GM20000 (cell line): ENCODE data around the gene ABCF2.
A peak's percentile ranks its signal among the peaks of the same experiment; 100 is the strongest.

Source experiments
- DNase-seq: peaks from one replicate; pipeline ENCODE4 v3.0.0; 2012; ENCODE audit warnings: low spot score
- TF ChIP-seq, protein P1 (sequence below): IDR thresholded peaks from 2 replicates; pipeline ENCODE4 v1.5.1; 2012; ENCODE audit warnings: mild to moderate bottlenecking, control low read depth; ENCODE audit errors: extremely low read depth, missing control alignments

The ABCF2 gene

DNA sequence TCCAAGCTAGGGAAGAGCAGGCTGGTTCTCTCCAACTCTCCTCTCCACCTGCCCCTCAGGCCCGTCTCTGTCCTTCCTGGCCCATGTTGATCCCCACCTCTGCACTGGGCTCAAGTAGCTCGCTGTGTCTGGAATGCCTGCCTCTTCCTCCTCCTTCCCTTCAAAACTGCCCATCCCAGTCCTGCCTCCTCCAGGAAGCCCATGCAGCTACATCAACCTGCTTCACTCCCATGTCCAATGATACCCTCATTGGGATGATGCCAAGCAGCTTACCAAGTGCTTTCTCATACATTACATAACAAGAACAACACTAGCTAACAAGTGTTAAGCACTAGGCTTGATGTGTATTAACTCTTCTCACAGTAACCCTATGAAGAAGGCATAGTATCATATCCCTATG lies 48.2 kb downstream of the ABCF2 start:
- DNase-seq: no peak
- TF ChIP-seq, protein P1, sequence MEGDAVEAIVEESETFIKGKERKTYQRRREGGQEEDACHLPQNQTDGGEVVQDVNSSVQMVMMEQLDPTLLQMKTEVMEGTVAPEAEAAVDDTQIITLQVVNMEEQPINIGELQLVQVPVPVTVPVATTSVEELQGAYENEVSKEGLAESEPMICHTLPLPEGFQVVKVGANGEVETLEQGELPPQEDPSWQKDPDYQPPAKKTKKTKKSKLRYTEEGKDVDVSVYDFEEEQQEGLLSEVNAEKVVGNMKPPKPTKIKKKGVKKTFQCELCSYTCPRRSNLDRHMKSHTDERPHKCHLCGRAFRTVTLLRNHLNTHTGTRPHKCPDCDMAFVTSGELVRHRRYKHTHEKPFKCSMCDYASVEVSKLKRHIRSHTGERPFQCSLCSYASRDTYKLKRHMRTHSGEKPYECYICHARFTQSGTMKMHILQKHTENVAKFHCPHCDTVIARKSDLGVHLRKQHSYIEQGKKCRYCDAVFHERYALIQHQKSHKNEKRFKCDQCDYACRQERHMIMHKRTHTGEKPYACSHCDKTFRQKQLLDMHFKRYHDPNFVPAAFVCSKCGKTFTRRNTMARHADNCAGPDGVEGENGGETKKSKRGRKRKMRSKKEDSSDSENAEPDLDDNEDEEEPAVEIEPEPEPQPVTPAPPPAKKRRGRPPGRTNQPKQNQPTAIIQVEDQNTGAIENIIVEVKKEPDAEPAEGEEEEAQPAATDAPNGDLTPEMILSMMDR: no peak

DNA sequence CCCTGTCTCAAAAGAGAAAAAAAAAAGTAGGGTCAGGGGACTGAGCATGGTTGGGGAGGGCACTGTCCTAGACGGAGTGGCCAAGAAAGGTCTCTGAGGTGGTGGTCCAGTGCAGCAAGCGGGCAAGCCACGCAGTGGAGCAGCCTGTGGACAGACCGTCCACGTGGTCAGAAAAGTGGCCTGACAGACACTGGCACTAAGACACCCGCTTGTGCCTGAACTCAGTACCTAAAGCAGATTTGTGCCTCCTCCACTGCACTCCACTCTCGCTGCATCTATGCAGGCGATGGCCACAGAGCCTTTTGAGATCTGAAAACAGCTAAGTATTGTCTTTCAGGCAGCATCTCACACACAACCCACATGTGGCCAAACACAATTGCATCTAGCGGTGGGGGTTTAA lies 48.8 kb downstream of the ABCF2 start:
- DNase-seq: no peak
- TF ChIP-seq, protein P1: no peak

DNA sequence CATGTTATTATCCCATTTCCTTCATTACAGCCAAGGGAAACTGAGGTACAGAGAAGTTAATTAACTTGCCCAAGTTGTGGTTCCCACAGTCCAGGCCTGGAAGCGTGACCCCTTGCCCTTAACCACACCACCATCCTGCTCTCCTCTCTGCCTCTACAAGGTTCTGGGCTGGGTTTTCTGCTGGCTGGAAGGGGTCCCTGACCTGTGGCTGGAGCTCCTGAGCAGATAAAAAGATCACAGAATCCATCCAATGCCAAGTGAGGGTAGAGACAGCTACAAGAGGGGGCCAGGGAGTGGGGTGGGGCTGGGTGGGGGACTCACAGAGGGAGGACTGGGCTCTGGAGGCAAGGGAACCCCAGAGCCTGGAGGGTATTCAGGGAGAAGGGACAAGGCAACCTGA lies 49.7 kb downstream of the ABCF2 start:
- TF ChIP-seq, protein P1: no peak
- peak; percentile 6 for DNase-seq

DNA sequence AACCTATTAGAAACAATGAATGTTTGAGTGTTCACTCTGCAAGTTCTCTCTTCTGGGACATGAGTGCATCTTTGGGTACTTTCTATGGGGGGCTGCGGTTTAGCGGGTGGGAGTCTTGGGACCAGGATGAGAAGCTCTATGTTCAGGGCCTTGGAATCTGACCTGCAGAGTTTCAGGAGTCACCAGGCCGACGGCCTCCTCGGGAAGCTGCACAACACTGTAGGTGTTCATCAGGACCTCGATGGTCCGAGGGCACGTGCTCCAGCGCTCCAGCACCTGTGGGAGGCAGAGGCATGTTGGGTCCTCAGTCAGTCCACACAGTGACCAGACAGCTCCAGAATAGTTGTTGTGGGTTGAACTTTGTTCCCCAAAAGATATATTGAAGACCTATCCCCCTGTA lies 50.6 kb downstream of the ABCF2 start:
- TF ChIP-seq, protein P1: no peak
- peak; percentile 19 for DNase-seq

DNA sequence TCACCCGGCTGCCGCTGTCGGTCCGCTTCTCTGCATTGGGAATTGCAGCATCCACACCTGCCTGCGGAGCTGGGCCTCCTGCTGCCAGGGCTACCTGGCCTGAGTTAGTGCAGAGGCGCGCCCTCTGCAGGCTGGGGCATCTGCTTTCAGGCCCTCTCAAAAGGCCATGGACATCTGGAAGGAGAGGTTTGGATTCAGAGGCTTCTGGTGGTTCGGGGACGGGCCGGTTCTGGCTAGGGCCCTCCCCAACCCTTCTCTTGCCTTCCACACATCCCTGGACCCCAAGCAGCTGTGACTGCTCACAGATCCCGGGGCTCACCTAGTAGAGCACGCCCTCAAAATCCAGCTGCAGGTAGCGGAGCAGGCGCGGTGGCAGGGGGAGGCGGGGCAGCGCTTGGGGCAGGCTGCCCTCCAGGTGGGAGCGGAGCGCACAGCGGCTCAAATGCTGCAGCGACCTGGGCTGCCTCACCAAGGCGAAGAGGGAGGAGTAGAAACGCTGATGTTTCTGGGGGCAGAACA lies 51.2 kb downstream of the ABCF2 start:
- DNase-seq: peak; percentile 22
- TF ChIP-seq, protein P1: no peak

DNA sequence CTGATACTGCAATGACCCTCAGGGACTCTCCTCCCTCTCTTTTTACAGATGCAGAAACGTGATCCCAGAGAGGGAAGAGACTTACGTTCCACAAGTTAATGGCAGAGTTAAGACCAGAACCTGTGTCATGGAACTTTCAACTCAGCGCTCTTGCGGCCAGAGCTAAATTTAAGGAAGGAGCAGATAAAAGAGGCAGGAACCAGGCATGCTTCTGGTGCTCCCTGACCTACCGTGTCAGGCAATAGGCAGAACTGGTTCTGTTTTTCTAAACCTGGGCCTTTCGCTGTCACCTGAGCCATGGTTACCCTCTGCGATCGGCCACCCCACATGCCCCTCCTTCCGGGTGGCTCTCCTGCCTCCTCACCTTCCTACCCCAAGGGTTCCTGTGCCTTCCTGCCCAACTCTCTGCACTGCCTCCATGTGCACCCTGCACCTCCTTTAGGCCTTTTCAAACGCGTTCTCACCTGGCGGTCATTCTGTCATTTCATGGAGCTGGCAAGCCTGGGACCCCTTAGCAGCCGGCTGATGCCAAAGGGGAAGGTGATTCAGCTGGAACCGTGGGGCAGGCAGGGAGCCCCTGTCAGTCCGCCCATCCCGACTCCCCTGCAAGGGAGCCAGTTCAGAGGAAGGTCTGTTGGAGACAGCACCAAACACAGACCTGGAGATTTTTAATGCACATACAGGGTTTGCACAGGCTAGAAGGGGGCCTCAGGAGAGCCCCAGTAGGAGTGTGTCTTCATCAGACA lies 51.8 kb downstream of the ABCF2 start:
- TF ChIP-seq, protein P1: no peak
- DNase-seq: no peak

DNA sequence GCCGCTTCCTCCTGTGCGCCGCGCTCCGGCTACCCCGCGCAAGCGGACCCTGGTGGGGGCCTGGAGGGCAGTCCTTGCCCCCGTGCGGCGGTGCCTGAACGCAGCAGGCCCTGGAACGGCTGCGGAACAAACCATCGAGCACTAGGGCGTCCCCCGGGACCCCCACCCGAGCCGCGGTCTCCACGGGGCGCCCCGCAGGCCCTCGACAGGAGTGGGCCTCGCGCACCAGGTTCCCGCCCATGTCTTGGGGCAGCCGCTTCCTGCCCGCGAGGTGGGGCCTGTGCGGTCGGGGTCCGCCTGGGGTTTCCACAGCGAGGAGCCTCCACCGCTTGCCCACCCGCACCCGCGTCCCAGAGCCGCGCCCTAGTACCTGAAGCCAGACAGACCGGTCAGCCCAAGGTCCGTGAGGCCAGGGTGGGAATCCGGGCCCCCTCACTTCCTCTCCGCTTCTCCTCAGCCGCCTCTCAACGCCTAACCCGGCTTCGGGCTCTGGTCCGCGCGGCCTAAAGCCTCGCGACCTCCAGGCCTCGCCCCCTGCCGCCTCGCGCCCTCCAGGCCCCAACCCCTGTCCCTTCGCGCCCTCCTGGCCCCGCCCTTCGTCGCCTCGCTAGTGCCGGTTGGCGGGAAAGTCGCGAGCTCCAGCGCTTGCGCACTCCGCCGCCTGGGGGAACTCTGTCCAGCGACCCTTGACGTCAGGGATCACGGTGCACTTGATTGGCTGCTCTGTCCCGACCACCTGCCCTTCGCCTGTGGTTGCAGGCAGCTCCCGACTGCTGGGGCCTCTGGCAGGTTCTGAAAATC lies 52.6 kb downstream of the ABCF2 start:
- TF ChIP-seq, protein P1: no peak
- peak; percentile 66 for DNase-seq
